Muscle of arm (tissue), 12 donors: ENCODE data around the gene MAST1. TPM values are rescaled to one million over a fixed set of nuclear protein-coding genes. Genes with fewer than 3 reads are reported as not detected.
"Not testable (repeated sequence)": the region's sequence is repeated elsewhere in the genome, so short reads cannot be mapped to it uniquely, and the experiment has no call there.

ENCODE experiments used
- DNase-seq: peaks from one replicate; pipeline ENCODE4 v3.0.0-alpha.2; 2013
- polyA plus RNA-seq, 12 donors: library from polyadenylated mRNA; unstranded; fragments of 120-200 nt; gene quantifications; one replicate each; pipeline ENCODE4 v1.2.1, GENCODE V29; 2013; ENCODE audit not compliant: insufficient read length in 12 of 12

The MAST1 gene
- polyA plus RNA-seq, 12 donors = 0.16 to 12.0 (median 0.62) TPM; not detected in 1

DNA sequence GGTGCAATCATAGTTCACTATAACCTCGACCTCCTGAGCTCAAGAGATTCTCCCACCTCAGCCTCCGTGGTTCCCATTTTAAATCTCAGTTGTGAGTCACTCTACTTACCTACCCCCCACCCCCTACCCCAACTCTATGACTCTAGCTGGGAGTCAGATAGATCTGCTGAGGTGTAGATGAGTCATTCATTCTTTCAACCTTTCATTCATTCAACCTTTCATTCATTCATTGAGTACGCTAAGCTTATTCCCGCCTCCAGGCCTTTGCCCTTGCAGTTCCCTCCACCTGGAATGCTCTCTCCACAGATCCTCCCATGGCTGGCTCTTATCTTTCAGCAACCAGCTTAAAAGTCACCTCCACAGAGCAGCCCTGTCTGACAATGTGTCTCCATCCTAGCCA, 1.1 kb upstream of the MAST1 start:
- DNase-seq = no peak

DNA sequence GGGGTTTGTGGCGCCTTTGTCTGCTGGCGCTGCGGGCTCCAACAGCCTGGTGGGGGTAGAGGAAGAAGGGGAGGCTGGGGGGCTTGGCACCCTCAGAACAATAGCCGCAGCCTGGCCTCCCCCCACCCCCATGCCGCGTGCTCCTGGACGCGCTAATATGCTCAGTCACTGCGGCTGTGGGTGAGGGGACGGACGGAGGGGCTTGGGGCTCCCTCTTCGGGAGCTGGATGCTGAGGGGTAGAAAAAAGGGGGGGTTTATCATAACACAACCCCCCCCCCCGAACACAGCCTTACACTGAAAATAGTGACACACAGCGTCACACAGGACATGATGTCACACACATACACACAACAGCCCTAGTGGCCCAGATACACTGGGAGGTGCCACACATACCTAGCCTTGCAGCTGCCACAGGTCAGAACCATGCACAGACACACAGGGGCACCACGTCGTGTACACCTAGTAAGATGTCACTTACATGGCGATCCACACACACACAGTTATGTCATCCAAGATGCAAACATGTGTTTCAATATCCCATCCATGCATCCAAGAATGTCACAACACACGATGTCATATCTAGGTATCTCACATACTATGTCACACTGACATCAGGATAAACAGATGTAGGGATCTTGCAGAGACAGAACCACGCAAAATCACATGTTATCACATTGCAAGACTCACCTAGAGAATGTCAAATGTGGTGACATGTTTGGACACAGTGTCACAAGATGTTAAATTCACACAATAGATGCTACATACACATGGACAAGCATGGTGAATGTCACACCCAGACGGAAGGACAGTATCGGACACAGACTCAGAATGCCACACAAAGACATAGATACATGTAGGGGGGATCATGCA, 806 bp downstream of the MAST1 start:
- DNase-seq = no peak

DNA sequence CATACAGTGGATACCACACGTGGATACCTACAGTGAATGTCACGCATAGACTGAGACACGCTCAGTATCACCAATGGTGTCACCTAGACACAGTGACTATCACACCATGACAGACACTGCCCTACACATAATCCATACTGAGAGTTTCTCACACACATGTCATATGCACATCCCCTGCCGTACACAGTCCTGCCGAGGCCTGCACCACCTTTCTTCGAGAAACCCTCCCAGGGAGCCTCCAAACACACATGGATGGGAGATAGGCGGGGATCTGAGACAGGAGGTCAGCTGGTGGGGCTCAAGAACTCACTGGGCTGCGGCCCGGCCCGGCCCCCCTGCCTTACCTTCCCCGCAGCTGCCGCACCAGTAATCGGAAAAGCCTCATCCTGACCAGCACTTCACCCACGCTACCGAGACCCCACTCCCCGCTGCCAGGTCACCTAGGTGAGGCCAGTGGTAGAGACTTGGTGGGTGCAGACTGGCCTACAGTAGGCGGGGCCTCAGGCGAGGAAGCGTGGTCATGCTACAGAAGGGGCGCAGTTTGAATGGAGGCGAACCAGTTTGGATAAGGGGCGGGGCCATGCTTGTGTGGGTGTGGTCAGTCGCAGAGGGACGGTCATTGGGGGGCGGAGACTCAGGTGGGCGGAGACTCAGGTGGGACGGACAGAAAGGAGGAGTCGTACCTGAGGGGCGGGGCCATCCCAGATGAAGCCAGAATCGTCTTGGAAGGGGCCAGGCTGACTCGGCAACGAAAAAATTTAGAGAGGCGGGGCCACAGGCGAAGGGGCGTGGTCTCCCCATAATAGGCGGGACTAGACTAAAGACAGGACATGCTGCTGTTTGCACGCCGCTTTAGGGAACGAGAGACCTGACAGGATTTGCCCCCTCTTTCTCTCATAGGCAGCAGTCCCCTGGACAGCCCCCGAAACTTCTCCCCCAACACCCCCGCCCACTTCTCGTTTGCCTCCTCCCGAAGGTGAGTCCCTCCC, 2.1 kb downstream of the MAST1 start:
- no peak for DNase-seq

DNA sequence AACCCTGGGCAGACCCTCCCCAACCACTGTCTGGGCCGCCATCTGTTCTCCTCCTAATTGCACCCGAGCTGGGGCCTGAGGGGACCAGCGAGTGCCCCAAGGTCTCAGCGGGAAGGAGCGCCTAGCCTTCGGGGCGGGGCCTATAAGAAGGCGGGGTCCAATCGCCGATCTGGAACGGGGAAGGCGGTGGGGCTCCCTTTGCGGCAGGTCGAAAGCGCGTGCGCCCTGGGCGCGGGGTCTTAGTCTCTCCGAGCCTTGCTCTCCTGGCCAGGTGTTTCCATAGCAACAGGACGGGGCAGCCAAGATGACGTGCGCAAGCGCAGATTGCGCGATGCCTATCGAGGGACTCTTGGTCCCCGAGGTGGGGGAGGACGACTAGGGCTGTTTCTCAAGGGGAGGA, 2.8 kb downstream of the MAST1 start:
- no peak for DNase-seq

DNA sequence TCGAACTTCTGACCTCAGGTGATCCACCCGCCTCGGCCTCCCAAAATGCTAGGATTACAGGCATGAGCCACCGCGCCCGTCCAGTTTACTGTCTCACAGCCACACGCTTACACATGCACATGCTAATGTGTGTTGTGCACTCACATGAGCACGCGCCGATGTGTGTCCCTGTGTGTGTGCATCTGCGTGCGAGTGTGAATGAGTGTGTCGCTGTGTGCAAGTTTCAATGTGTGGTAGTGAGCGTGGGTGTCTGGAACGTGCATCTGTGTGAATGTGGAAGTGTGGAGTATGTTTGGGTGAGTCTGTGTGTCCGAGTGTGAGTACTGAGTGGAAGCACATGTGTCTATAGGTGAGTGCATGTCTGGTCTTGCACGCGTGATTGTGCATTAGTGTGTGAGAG, 4.2 kb downstream of the MAST1 start:
- DNase-seq = no peak

DNA sequence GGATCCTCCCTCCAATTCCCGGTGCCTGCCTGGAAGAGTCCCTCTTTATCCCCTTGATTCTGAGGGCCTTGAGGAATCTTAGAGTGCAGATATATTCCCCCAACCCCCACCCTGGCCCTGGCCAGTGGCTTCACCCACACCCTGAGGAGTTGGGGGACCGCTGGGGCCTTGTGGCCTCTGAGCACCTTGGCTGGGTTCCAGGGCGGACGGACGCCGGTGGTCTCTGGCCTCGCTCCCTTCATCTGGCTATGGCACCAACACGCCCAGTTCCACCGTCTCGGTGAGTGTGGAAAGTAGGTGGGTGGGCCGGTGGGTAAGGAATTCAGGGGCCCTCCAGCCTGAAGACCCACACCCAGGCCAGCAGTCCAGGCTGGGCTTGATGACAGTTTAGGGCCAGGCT, 5.0 kb downstream of the MAST1 start:
- DNase-seq = no peak

DNA sequence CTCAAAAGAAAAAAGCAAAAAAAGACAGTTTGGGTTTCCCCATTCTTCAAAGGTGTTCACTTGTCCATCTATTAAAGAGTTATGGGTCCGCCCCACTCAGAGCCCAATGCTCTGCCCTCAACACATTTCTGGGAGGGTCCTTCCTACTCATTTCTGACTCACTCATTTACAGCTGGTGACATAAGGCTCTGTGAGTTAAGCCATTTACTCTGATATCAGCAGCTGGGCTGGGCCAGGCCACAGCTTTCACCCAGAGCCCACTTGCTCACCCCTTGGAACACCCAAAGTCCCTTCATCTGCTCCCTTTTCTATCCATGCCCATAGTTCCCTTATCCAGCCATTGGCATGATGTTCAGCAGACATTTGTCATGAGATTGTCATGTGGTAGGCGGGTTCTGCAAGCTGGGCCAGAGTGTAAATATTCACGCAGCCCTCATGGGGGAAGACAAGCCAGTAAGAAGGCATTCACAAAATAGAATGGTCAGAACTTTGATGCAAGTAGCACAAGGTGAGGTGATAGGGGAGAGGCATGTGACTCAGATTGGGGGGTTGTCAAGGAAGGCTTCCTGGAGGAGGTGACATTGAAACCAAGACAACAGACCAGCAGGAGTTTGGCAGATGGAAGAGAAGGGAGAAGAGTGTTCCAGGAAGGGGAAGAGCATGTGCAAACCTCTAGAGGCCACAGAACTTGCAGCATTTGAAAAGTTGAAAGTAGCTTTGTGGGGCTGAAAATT, 5.9 kb downstream of the MAST1 start:
- DNase-seq = no peak

DNA sequence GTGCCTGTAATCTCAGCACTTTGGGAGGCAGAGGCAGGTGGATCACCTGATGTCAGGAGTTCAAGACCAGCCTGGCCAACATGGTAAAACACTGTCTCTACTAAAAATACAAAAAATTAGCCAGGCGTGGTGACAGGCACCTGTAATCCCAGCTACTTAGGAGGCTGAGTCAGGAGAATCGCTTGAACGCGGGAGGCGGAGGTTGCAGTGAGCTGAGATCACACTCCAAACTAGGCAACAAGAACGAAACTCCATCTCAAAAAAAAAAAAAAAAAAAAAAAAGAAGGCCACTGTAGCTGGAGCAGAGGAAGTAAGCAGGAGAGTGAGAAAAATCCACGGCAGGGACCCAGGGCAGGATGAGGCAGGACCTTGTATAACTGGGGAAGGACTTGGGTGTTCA, 8.3 kb downstream of the MAST1 start:
- DNase-seq = not testable (repeated sequence)

DNA sequence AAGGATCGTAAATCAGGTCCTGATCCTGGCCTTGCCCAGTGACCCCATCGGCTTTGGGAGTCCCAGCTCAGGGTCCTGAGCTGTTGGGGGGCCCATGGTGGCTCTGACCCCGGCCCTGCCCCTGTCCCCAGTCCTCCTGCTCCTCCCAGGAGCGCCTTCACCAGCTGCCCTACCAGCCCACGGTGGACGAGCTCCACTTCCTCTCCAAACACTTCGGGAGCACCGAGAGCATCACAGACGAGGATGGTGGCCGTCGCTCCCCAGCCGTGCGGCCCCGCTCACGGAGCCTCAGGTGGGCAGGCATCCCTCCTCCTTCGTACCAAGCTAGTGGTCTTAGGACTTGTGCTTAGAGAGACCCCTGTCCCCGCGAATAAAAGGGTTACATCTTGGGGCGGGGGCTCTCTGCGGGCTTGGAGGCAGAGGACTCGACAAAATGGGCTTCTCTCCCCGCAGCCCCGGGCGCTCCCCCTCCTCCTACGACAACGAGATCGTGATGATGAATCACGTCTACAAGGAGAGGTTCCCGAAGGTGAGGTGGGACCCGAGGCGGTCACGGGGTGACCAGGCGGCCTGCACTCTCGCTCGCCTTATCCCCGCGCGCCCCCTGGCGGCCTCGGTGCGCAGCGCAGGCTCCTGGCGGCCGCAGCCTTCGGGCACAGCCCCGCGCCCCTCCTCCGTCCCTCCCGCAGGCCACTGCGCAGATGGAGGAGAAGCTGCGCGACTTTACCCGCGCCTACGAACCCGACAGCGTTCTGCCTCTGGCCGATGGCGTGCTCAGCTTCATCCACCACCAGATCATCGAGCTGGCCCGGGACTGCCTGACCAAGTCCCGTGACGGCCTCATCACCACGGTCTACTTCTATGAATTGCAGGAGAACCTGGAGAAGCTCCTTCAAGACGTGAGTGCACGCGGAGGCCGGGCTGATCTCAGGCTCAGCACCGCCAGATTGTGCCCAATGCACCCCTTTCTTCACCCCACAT, 9.1 kb downstream of the MAST1 start:
- peak; percentile 84 for DNase-seq

DNA sequence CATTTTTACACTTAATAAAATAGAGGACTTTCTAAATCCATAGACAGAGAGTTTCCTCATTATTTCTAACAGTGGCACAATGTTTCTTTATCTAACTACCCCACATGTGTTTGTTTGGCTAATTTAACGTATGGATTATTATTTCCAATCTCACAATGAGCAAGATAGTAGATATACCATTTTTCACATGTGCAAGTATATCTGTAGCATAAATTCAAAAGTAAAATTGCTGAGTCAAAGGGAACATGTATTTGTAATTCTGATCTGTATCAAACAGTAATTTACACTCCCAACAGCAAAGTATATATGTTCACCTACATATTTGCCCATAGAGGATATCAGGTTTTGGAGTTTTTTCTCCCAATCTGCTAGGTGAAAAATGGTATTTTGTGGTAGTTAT, 18.3 kb downstream of the MAST1 start:
- no peak for DNase-seq

DNA sequence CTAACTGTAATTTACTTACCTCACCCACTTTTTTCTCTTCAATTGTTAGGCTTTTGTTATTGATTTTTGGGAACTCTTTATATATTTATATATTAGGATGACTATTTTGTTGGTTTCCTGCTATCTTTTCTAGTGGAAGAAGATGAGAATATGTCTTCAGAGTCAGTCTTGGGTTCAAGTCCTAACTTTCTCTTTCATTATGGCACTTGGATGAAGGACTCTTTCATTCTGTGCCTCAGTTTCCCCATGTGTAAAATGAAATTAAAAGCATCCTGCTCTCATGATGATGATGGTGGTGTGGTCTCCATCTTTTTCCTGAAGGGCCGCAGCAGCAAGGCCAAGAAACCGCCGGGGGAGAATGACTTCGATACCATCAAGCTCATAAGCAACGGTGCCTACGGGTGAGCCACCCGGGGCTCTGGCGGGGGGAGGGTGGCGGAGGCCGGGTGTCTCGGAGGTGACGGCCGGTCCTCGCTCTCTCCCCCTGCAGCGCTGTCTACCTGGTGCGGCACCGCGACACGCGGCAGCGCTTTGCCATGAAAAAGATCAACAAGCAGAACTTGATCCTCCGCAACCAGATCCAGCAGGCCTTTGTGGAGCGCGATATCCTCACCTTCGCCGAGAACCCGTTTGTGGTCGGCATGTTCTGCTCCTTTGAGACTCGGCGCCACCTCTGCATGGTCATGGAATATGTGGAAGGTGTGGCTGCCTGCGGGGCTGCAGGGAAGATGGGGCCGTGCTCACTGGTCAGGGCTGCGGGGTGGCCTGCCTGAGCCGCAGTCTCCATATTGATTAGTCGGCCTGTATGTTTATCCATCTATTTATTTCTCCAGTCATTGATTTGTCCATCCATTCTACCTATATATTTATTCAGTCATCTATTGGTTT, 20.0 kb downstream of the MAST1 start:
- DNase-seq = no peak

DNA sequence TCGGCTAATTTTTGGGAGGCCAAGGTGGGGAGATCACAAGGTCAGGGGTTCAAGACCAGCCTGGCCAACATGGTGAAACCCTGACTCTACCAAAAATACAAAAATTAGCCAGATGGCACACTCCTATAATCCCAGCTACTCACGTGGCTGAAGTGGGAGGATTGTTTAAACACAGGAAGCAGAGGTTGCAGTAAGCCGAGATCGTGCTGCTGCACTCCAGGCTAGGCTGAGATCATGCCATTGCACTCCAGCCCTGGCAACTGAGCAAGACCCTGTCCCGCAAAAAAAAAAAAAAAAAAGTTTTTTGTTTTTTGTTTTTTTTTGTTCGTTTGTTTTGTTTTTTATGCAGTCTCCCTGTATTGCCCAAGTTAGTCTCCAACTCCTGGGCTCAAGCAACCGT, 21.2 kb downstream of the MAST1 start:
- DNase-seq = no peak

DNA sequence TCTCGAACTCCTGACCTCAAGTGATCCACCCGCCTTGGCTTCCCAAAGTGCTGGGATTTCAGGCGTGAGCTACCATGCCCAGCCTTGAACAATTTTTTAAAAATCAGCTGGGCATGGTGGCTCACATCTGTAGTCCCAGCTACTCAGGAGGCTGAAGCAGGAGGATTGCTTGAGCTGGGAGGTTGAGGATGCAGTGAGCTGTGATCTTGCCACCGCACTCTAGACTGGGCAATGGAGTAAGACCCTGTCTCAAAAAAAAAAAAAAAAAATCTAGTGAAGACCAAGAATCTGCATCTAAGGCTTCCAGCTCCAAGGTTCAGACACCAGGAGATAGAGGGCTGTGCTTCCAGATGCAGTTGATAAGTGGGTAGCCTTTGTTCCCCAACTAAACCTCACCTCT, 25.8 kb downstream of the MAST1 start:
- no peak for DNase-seq

DNA sequence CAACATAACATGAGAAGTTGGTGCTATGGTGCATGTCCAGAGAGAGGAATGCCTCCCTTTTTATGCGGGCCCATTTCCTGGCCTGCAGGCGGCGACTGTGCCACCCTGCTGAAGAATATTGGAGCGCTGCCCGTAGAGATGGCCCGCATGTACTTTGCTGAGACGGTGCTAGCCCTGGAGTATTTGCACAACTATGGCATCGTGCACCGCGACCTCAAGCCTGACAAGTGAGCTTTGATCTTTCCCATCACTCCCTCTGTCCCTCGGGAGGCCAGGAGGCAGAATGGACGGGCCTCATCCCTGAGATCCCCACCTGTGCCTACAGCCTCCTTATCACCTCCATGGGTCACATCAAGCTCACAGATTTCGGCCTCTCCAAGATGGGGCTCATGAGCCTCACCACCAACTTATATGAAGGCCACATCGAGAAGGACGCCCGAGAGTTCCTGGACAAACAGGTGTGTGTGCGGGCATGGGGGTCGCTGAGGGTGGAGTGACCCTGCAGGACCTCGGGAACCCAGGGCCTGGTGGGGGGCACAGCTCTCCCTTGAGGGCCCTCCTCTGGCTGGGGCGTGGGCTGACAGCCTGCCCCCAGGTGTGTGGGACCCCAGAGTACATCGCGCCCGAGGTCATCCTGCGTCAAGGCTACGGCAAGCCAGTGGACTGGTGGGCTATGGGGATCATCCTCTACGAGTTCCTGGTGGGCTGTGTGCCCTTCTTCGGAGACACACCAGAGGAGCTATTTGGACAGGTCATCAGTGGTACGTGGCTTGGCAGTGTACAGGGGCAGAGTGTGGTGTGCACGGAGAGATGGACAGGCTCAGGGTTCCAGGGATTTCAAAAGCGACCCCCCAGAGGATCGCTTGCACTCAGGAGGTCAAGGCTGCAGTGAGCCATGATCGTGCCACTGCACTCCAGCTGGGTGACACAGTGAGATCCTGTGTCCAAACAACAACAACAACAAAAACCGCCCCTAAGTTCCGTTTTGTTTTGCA, 26.7 kb downstream of the MAST1 start:
- no peak for DNase-seq

DNA sequence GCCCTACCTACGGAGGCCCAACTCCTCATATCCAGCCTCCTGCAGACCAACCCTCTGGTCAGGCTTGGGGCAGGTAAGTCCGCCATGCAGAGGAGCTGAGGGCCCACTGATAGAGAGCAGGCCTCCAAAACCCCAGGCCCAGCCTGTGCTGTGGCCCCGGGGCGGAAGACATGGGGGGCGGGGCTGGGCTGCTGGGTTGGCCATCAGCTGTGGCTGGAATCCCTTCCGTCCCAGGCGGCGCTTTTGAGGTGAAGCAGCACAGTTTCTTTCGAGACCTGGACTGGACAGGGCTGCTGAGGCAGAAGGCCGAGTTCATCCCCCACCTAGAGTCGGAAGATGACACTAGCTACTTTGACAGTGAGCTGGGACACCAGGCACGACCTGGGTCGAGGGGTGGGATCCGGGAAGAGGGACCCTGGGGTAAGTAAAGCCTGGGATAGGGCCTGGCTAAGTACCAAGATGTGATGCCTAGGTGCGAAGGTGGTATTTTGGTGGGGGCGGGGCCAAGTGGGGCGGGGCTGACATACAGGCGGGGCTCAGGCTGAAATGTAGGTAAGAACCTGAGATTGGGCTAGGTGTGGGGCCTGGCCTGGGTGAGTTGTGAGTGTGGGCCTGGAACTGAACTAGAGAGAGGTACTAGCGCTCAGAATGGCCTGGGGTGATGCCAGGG, 27.6 kb downstream of the MAST1 start:
- no peak for DNase-seq

DNA sequence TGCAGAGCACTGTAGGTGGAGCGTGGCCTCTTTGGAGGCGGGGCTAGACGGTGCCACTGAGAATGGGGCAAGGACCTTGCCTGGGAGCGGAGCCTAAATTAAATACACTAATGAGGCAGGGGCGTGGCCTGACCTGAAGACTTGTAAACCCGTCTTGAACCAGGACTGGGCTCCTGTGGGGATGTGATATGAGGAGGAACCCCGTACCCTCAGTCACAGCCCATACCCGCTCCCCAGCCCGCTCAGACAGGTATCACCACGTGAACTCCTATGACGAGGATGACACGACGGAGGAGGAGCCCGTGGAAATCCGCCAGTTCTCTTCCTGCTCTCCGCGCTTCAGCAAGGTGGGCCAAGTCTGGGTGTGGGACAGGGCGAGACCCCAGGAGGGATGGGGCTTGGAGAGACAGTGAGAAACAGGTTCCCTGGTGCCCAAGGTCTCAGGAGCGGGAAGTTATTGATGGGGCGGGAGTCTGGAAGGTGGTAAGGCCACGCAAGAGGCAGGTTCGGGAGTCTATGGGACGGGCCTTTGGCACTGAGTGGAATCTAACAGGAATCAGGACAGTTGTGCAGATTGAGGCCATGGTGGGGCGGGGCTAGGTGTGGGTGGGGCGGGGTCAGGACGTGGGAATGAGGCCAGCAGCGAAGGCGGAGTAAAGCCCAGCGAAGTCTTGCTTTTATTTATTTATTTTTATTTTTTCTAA, 28.3 kb downstream of the MAST1 start:
- no peak for DNase-seq
